Loucy (cell line): ENCODE data around the gene PATE1.

Experiments used
- H2AFZ ChIP-seq: fragments of 200-600 bp; sonication (generic); 2 replicates; pipeline ENCODE4 v1.6.0; 2016; ENCODE audit warnings: antibody characterized with exemption, mild to moderate bottlenecking, low read length, moderate library complexity
- H3F3A ChIP-seq: fragments of 200-600 bp; 2 replicates; pipeline ENCODE4 v1.6.0; 2016; ENCODE audit warnings: antibody characterized with exemption, low read depth, mild to moderate bottlenecking
- H3K27me3 ChIP-seq: fragments of 200-600 bp; sonication (generic); 2 replicates; pipeline ENCODE4 v1.6.1; 2014; ENCODE audit warnings: low read length, mild to moderate bottlenecking; ENCODE audit not compliant: insufficient read depth, poor library complexity, severe bottlenecking
- H3K36me3 ChIP-seq: fragments of 200-600 bp; sonication (generic); 2 replicates; pipeline ENCODE4 v1.6.1; 2016; ENCODE audit warnings: low read length; ENCODE audit not compliant: insufficient read depth
- H3K4me1 ChIP-seq: fragments of 200-600 bp; sonication (generic); 2 replicates; pipeline ENCODE4 v1.5.1; 2014; ENCODE audit warnings: low read length, mild to moderate bottlenecking; ENCODE audit not compliant: insufficient read depth, poor library complexity, severe bottlenecking
- H3K4me2 ChIP-seq: fragments of 200-600 bp; sonication (generic); 2 replicates; pipeline ENCODE4 v1.6.0; 2014; ENCODE audit warnings: antibody characterized with exemption, low read length, low read depth, mild to moderate bottlenecking; ENCODE audit not compliant: poor library complexity, severe bottlenecking
- H3K4me3 ChIP-seq: fragments of 200-600 bp; sonication (generic); 2 replicates; pipeline ENCODE4 v1.5.1; 2014; ENCODE audit warnings: low read length, mild to moderate bottlenecking, mixed read lengths; ENCODE audit not compliant: poor library complexity, severe bottlenecking
- H3K79me2 ChIP-seq: fragments of 200-600 bp; sonication (generic); 2 replicates; pipeline ENCODE4 v1.6.1; 2014; ENCODE audit warnings: low read length; ENCODE audit not compliant: insufficient read depth
- H3K9ac ChIP-seq: fragments of 200-600 bp; sonication (generic); 2 replicates; pipeline ENCODE4 v1.6.0; 2014; ENCODE audit warnings: mild to moderate bottlenecking, low read depth, low read length, moderate library complexity; ENCODE audit not compliant: poor library complexity, severe bottlenecking
- H3K9me2 ChIP-seq: fragments of 200-600 bp; sonication (generic); replicated peaks from 2 replicates; pipeline ENCODE4 v1.6.1; 2016; ENCODE audit warnings: low read depth, low read length, mixed read lengths
- H3K9me3 ChIP-seq: fragments of 200-600 bp; sonication (generic); 2 replicates; pipeline ENCODE4 v1.6.1; 2014; ENCODE audit warnings: mild to moderate bottlenecking, antibody characterized with exemption, low read length, low read depth; ENCODE audit not compliant: insufficient read depth
- H4K20me1 ChIP-seq: fragments of 200-600 bp; sonication (generic); 2 replicates; pipeline ENCODE4 v1.6.0; 2014; ENCODE audit warnings: antibody characterized with exemption, low read length, mild to moderate bottlenecking; ENCODE audit not compliant: insufficient read depth, poor library complexity, severe bottlenecking
- CTCF ChIP-seq: fragments of 200-600 bp; sonication (generic); conservative IDR thresholded peaks from 2 replicates; pipeline ENCODE4 v1.5.1; 2014; ENCODE audit warnings: mild to moderate bottlenecking, antibody characterized with exemption, low read length
- EZH2phosphoT487 ChIP-seq: fragments of 200-600 bp; IDR thresholded peaks from 2 replicates; pipeline ENCODE4 v1.6.1; 2018; ENCODE audit warnings: antibody characterized with exemption, mild to moderate bottlenecking, moderate library complexity, borderline replicate concordance

The PATE1 gene

GRCh38 chr11:125756050-125756449, 10.0 kb downstream of the PATE1 start:
- Histone ChIP-seq H3K9me3 (no peaks in the 10 kb centered on the region), H3K9ac (no peak overlapping the region), H3K4me2 (no peak overlapping the region), H3K79me2 (no peaks in the 10 kb centered on the region), H3K27me3 (no peaks in the 10 kb centered on the region), H3F3A (no peaks in the 10 kb centered on the region), H4K20me1 (no peaks in the 10 kb centered on the region), H3K4me3 (no peak overlapping the region), H3K4me1 (no peaks in the 10 kb centered on the region), H3K9me2 (no peaks in the 10 kb centered on the region), H3K36me3 (no peaks in the 10 kb centered on the region), H2AFZ (no peak overlapping the region)
- TF ChIP-seq EZH2phosphoT487, result no peak
- TF ChIP-seq CTCF, result no peak

GRCh38 chr11:125762445-125762844, 16.4 kb downstream of the PATE1 start:
- Histone ChIP-seq H3K4me1 (no peaks in the 10 kb centered on the region), H3K9me2 (no peaks in the 10 kb centered on the region), H3K4me3 (no peak overlapping the region), H3K9me3 (no peaks in the 10 kb centered on the region), H3K36me3 (no peaks in the 10 kb centered on the region), H3K79me2 (no peaks in the 10 kb centered on the region), H2AFZ (no peak overlapping the region), H3K9ac (no peak overlapping the region), H3K4me2 (no peak overlapping the region), H4K20me1 (no peaks in the 10 kb centered on the region), H3F3A (no peaks in the 10 kb centered on the region), H3K27me3 (no peaks in the 10 kb centered on the region)
- TF ChIP-seq CTCF (no peak), EZH2phosphoT487 (no peak)

GRCh38 chr11:125763483-125763882, 17.4 kb downstream of the PATE1 start:
- Histone ChIP-seq H2AFZ (no peak overlapping the region), H3K9ac (no peak overlapping the region), H3K9me3 (no peaks in the 10 kb centered on the region), H3K4me1 (no peaks in the 10 kb centered on the region), H3K36me3 (no peaks in the 10 kb centered on the region), H3K4me3 (no peak overlapping the region), H3K9me2 (no peaks in the 10 kb centered on the region), H3K27me3 (no peaks in the 10 kb centered on the region), H3K4me2 (no peak overlapping the region), H3F3A (no peaks in the 10 kb centered on the region), H4K20me1 (no peaks in the 10 kb centered on the region), H3K79me2 (no peaks in the 10 kb centered on the region)
- TF ChIP-seq CTCF (no peak), EZH2phosphoT487 (no peak)
